T-helper 9 cell (primary cell): Measurements from ENCODE around the gene PIEZO1.
"Not testable (repeated sequence)": the region's sequence is repeated elsewhere in the genome, so short reads cannot be mapped to it uniquely, and the experiment has no call there.

Source experiments
- DNase-seq: peaks from one replicate; pipeline ENCODE4 v3.0.0-alpha.2; 2020

PIEZO1 gene

GRCh38 chr16:88804173-88804551 is 19.1 kb upstream of the PIEZO1 start:
- no peak for DNase-seq

DNA sequence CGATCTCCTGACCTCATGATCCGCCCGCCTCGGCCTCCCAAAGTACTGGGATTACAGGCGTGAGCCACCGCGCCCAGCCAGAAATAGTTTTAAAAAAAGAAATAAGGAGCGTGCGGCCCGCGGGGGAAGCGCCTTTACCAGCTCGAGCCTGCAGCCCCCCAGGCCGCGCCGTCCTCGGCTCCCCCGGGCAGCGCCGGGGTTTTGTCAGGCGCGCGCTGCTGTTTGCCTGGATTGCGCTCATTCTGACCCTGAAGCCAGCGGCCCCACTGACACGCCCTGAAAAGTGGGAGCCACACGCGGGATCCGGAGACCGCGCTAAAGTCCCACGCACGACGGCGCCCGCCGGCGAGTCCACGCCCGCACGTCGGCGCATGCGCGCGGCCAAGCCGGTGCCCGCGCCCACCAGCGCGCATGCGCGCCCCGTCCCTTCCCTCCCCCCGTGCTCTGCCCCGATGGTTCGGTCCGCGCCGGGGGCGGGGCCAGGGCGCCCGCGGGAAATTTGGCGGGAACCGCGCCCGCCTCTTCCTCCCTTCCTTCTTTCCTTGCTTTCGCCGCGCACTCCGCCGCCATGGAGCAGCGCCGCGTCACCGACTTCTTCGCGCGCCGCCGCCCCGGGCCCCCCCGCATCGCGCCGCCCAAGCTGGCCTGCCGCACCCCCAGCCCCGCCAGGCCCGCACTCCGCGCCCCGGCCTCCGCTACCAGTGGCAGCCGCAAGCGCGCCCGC is 18.4 kb upstream of the PIEZO1 start, which contains the start of gene CDT1:
TSS of gene CDT1 (plus strand) at position 526 of the 724 bp plus-strand sequence. CDS start at position 569, 43 bp downstream.
- peak; percentile 79 for DNase-seq

DNA sequence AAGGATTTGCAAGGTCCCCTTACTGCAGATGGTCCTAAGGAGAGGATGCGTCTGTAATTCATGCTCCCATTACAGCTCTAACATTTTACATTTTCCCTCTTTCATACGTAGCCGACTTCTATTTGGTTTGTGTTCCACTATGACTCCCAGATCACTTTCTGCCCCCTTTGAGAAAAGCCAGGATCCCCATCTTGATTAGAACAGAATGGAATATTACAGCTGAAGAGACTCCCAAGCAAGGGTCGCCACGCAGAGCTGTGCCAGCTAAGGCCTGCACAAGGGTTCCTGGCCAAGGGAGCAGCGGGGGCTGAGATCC is 15.2 kb upstream of the PIEZO1 start:
- no peak for DNase-seq

- DNase-seq: no peak
These were observed 14.7 kb upstream of the PIEZO1 start for GRCh38 chr16:88799569-88800276.

GRCh38 chr16:88798772-88799455 is 13.9 kb upstream of the PIEZO1 start:
- no peak for DNase-seq

DNA sequence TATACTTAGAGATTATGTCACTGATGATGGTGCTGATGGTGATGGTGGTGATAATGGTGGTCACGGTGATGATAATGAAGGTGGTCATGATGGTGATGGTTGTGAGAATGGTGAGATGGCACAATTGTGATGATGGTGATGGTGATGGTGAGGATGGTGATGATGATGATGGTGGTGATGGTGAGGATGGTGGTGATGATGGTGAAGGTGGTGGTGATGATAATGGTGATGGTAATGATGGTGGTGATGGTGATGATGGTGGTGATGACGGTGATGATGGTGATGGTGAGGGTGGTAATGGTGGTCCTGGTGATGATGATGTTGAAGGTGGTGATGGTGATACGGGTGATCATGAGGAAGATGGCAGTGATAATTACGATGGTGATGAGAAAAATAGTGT is 13.1 kb upstream of the PIEZO1 start:
- DNase-seq: no peak

GRCh38 chr16:88796278-88796677 is 11.3 kb upstream of the PIEZO1 start:
- no peak for DNase-seq

GRCh38 chr16:88793251-88793954 is 8.4 kb upstream of the PIEZO1 start:
- DNase-seq: no peak

- no peak for DNase-seq
These were observed 7.7 kb upstream of the PIEZO1 start for GRCh38 chr16:88792668-88793250.

GRCh38 chr16:88792078-88792550 is 7.1 kb upstream of the PIEZO1 start:
- DNase-seq: no peak

GRCh38 chr16:88790312-88791211 is 5.5 kb upstream of the PIEZO1 start:
- peak; percentile 60 for DNase-seq

GRCh38 chr16:88789594-88789993 is 4.6 kb upstream of the PIEZO1 start:
- no peak for DNase-seq

GRCh38 chr16:88788749-88789148 is 3.7 kb upstream of the PIEZO1 start:
- not testable (repeated sequence) for DNase-seq

GRCh38 chr16:88787579-88788314 is 2.7 kb upstream of the PIEZO1 start:
- DNase-seq: no peak

DNA sequence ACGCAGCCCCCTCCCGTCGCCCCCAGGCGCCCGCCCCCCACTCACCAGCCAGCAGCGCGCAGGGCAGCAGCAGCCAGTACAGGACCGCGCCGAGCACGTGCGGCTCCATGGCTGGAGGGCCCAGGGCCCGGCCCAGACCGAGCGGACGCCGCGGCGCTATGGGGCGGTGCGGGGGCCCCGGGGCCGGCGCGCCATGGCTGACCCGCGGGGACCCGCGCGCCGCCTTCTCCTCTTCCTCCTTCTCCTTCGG is 239 bp downstream of the PIEZO1 start:
- no peak for DNase-seq

DNA sequence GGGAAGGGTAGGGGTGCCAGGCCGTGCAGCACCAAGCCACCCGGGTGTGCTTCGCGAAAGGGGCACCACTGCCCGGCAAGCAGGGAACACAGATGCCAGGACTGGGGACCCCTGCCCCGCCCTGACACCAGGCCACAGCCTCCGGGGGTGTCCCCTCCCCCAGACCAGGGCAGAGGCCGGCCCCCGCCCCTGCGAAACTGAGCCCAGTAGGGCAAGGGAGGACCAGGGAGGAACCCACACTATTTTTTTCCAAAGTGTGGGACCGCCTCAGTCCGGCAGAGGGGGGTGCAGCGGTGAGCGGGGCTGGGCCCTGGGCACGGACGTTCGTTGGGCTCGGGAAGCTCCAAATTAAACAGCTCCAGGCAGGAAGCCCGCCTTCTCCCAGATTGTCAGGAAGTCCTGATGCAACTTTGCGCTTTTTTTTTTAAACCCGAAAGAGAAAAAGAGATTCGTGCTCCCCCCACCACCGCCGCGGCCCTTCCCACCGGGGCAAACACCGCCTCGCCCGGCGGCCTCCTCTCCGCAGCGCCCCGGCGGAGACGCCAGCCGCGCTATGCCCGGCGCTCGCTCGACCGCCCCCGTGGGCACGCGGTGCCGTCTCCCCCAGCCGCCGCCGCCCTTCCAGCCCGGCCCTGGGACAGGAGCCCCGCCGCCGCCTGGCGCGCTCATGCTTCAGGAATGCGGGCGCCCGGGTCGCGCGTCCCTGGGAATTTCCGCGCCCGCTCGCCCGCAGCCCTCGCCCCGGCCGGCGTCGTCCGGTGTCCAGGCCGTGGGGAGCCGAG is 755 bp downstream of the PIEZO1 start:
- DNase-seq: peak; percentile 41

GRCh38 chr16:88783391-88784073 is 1.5 kb downstream of the PIEZO1 start:
- DNase-seq: no peak

GRCh38 chr16:88782454-88783390 is 2.3 kb downstream of the PIEZO1 start:
- DNase-seq: peak; percentile 41
